GM20431 (cell line): ENCODE data around the gene GFRA1.
"Not testable (repeated sequence)": the region's sequence is repeated elsewhere in the genome, so short reads cannot be mapped to it uniquely, and the experiment has no call there.

ENCODE experiments used
- in situ Hi-C: fragments of 300-500 bp; cut with MseI, MboI; formaldehyde crosslinking; loops from one replicate; pipeline ENCODE4 v1.15.0; 2020; ENCODE audit warnings: low sequenced_read_pairs; ENCODE audit not compliant: unreplicated experiment

GFRA1 gene

GRCh38 chr10:116168329-116168728, 104.7 kb downstream of the GFRA1 start:
- in situ Hi-C loops = no loop called here

GRCh38 chr10:116165941-116166340, 107.1 kb downstream of the GFRA1 start:
- in situ Hi-C loops = not testable (repeated sequence)

- in situ Hi-C loops = no loop called here
Measured at GRCh38 chr10:116164291-116164690, 108.7 kb downstream of the GFRA1 start.

GRCh38 chr10:116163333-116164131, 109.5 kb downstream of the GFRA1 start:
- in situ Hi-C loops = no loop called here

- in situ Hi-C loops = no loop called here
Measured at GRCh38 chr10:116162851-116163250, 110.2 kb downstream of the GFRA1 start.

- in situ Hi-C loops = no loop called here
Measured at GRCh38 chr10:116160271-116160670, 112.7 kb downstream of the GFRA1 start.

GRCh38 chr10:116159197-116159596, 113.8 kb downstream of the GFRA1 start:
- in situ Hi-C loops = no loop called here

- in situ Hi-C loops = no loop called here
Measured at GRCh38 chr10:116158036-116158435, 115.0 kb downstream of the GFRA1 start.

GRCh38 chr10:116157485-116157884, 115.5 kb downstream of the GFRA1 start:
- in situ Hi-C loops = no loop called here

GRCh38 chr10:116156819-116157218, 116.2 kb downstream of the GFRA1 start:
- in situ Hi-C loops = no loop called here

- in situ Hi-C loops = no loop called here
Measured at GRCh38 chr10:116155191-116155590, 117.8 kb downstream of the GFRA1 start.

- in situ Hi-C loops = no loop called here
Measured at GRCh38 chr10:116154651-116155050, 118.4 kb downstream of the GFRA1 start.

GRCh38 chr10:116151076-116151475, 121.9 kb downstream of the GFRA1 start:
- in situ Hi-C loops = no loop called here

- in situ Hi-C loops = no loop called here
Measured at GRCh38 chr10:116150606-116151005, 122.4 kb downstream of the GFRA1 start.

GRCh38 chr10:116147147-116147905, 125.7 kb downstream of the GFRA1 start:
- in situ Hi-C loops = no loop called here

GRCh38 chr10:116146372-116147140, 126.5 kb downstream of the GFRA1 start:
- in situ Hi-C loops = no loop called here

- in situ Hi-C loops = no loop called here
Measured at GRCh38 chr10:116143673-116144222, 129.3 kb downstream of the GFRA1 start.

GRCh38 chr10:116141855-116142254, 131.2 kb downstream of the GFRA1 start:
- in situ Hi-C loops = no loop called here

- in situ Hi-C loops = no loop called here
Measured at GRCh38 chr10:116141246-116141645, 131.8 kb downstream of the GFRA1 start.

- in situ Hi-C loops = no loop called here
Measured at GRCh38 chr10:116139886-116140285, 133.1 kb downstream of the GFRA1 start.
